Measurements from ENCODE around the gene XYLT1.

The XYLT1 gene

DNA sequence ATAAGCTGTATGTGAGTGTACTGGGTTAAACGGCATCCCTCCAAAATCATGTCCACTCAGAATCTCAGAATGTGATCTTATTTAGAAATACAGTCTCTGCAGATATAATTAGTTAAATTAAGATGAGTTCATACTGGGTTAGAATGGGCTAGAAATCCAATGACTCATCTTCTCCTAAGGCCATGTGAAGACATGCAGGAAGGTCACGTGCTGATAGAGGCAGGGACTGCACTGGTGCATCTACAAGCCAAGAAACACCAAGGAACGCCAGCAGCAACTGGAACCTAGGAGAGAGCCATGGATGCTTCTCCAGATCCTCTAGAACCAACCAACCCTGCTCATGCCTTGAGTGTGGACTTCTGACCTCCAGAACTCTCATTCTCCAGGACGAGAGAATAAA lies 241.0 kb downstream of the XYLT1 start:
- ChIA-PET CTCF (no interaction called here), POLR2A (no interaction called here)
- TF ChIP-seq BHLHE40 (IDR thresholded peaks at IDR 0.05; ENCODE audit: borderline replicate concordance) (no peak), FOXA1 (IDR thresholded peaks at IDR 0.05) (no peak), L3MBTL2 (conservative IDR thresholded peaks at IDR 0.05) (no peak), TARDBP (IDR thresholded peaks at IDR 0.05) (no peak), CTBP1 (IDR thresholded peaks at IDR 0.05; ENCODE audit: borderline replicate concordance) (no peak), SP1 (IDR thresholded peaks at IDR 0.05) (no peak), ELF4 (IDR thresholded peaks at IDR 0.05) (no peak)
- TF ChIP-seq, protein P1, sequence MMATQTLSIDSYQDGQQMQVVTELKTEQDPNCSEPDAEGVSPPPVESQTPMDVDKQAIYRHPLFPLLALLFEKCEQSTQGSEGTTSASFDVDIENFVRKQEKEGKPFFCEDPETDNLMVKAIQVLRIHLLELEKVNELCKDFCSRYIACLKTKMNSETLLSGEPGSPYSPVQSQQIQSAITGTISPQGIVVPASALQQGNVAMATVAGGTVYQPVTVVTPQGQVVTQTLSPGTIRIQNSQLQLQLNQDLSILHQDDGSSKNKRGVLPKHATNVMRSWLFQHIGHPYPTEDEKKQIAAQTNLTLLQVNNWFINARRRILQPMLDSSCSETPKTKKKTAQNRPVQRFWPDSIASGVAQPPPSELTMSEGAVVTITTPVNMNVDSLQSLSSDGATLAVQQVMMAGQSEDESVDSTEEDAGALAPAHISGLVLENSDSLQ (IDR thresholded peaks at IDR 0.05): no peak
- DNase-seq (ENCODE audit: extremely low spot score): no peak

DNA sequence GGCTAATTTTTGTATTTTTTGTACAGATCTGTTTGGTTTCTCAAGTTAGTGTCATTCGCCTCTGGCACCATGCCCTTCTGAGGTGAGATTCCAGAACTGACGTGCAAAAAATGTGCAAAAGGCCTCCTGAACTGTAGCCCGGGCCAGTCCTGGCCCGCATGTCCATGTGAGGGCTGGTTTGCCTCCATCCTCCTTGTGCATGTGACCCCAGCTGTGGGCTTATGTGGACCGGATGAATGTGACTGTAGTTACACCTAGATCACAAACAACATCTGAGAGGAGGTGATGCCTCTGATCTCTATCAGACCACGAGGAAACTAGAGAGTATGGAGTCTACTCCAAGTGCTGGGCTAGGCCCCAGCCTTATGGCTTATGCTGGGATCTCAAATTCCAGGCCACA lies 241.6 kb downstream of the XYLT1 start:
- no peak for DNase-seq (ENCODE audit: extremely low spot score)
- TF ChIP-seq SUZ12 (IDR thresholded peaks at IDR 0.05): no peak
- no peak for TF ChIP-seq FOXA1 (IDR thresholded peaks at IDR 0.05)
- no peak for TF ChIP-seq ARNT (IDR thresholded peaks at IDR 0.05)
- ChIA-PET CTCF (no interaction called here), POLR2A (no interaction called here)

DNA sequence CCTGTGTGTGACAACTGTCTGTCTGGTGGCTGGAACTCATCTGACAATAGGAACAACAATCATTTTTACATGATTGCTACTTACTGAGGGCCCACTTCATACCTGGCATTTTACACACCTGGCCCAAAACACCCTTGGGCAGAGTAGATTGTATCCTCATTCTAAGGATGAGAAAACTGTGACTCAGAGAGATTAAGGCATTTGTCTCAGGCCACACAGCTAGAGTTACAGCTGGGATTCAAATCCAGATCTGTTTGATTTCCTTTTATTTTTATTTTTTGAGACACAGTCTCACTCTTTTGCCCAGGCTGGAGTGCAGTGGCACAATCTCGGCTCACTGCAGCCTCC lies 242.1 kb downstream of the XYLT1 start:
- POLR2A ChIA-PET: no interaction called here
- DNase-seq (ENCODE audit: extremely low spot score): no peak
- CTCF ChIA-PET: no interaction called here
- no peak for TF ChIP-seq L3MBTL2 (conservative IDR thresholded peaks at IDR 0.05)
- no peak for TF ChIP-seq ZNF384 (IDR thresholded peaks at IDR 0.05)
- no peak for TF ChIP-seq TARDBP (IDR thresholded peaks at IDR 0.05)
- TF ChIP-seq SUZ12 (IDR thresholded peaks at IDR 0.05): no peak
- TF ChIP-seq SP1 (IDR thresholded peaks at IDR 0.05): no peak
- no peak for TF ChIP-seq ARNT (IDR thresholded peaks at IDR 0.05)
- TF ChIP-seq NFRKB (IDR thresholded peaks at IDR 0.05): no peak
- TF ChIP-seq HDGF (IDR thresholded peaks at IDR 0.05; ENCODE audit: borderline replicate concordance): no peak
- TF ChIP-seq, protein P1 (IDR thresholded peaks at IDR 0.05): no peak
- no peak for TF ChIP-seq LEF1 (IDR thresholded peaks at IDR 0.05; ENCODE audit: borderline replicate concordance)
- TF ChIP-seq FOXA1 (IDR thresholded peaks at IDR 0.05): no peak

DNA sequence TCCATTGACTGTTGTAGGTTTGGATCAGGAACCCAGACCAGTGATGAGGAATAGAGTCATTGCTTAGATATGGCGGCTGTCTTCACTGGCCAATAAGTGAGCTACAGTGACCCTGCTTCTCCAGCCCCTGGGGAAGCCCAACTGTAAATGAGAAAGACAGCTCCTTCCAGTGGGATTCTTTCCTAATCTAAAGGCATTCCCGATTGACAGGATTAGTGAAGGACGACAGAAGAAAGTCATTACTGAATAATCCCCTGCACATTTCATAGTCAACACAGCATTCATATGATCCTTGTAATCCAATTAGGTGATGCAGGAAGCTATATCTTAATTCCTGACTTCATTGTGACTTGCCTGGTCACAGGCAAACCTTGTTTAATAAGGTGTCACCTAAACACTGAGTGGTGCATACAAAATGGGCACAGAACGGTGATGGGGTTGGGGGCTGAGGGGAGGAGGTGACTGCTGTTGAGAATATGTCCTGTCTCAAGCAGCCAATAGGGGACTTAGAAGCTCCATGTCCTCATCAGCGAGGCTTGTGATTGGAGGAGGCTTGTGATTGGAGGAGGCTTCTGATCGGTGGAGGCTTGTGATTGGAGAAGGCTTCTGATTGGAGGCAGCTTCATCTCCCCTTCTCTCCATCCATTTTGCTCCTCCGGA lies 242.6 kb downstream of the XYLT1 start:
- no peak for DNase-seq (ENCODE audit: extremely low spot score)
- ChIA-PET POLR2A (no interaction called here), CTCF (no interaction called here)
- no peak for TF ChIP-seq FOXA1 (IDR thresholded peaks at IDR 0.05)

DNA sequence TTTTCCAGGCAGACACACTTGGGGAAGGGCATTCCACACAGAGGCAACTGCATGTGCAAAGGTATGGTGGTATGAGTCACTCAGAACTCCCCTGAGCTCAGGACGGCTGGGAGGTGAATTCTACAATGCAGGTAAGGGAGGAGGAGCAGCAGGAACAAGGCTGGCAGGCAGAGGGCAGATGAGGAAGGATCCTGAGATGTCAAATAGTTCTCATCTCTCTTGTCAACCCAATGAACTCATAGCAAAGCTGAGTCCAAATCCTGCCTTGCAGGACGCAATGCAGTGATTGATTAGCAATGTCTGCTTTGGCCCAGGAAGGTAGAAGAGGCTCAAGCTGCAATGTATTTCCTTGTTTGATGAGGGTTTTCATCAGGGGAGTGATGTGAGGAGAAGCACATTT lies 243.5 kb downstream of the XYLT1 start:
- DNase-seq (ENCODE audit: extremely low spot score): no peak
- ChIA-PET CTCF (no interaction called here), POLR2A (no interaction called here)
- no peak for TF ChIP-seq ZNF384 (IDR thresholded peaks at IDR 0.05)
- TF ChIP-seq SUZ12 (IDR thresholded peaks at IDR 0.05): no peak
- no peak for TF ChIP-seq NFRKB (IDR thresholded peaks at IDR 0.05)
- TF ChIP-seq BHLHE40 (IDR thresholded peaks at IDR 0.05; ENCODE audit: borderline replicate concordance): no peak
- no peak for TF ChIP-seq FOXA1 (IDR thresholded peaks at IDR 0.05)
- TF ChIP-seq CTBP1 (IDR thresholded peaks at IDR 0.05; ENCODE audit: borderline replicate concordance): no peak
- TF ChIP-seq, protein P1 (IDR thresholded peaks at IDR 0.05): no peak
- TF ChIP-seq L3MBTL2 (conservative IDR thresholded peaks at IDR 0.05): no peak
- no peak for TF ChIP-seq ELF4 (IDR thresholded peaks at IDR 0.05)
- TF ChIP-seq TARDBP (IDR thresholded peaks at IDR 0.05): no peak
- no peak for TF ChIP-seq SP1 (IDR thresholded peaks at IDR 0.05)
- no peak for TF ChIP-seq FOXK2 (IDR thresholded peaks at IDR 0.05)
- no peak for TF ChIP-seq FOXM1 (IDR thresholded peaks at IDR 0.05; ENCODE audit: borderline replicate concordance)
- TF ChIP-seq LEF1 (IDR thresholded peaks at IDR 0.05; ENCODE audit: borderline replicate concordance): no peak
- TF ChIP-seq HDGF (IDR thresholded peaks at IDR 0.05; ENCODE audit: borderline replicate concordance): no peak
- TF ChIP-seq ARNT (IDR thresholded peaks at IDR 0.05): no peak

DNA sequence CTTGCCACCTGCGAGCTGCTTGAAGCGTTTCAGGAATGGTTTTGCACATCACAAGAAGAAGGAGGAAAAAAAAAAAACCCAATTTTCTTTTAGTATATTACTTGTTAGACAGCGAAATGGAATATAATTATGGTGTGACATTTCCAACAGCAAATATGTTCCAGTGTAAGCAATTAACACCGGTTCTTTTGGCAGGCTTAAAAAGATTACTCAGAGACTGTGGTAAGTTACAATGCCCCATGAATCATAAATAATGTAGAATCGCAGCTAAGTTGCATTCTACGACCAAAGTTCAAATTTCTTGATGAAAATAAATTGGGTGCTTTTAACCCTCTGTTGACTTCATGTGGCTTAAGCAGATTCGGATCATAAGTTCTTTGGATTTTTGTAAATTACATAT lies 245.2 kb downstream of the XYLT1 start:
- ChIA-PET CTCF (no interaction called here), POLR2A (no interaction called here)
- DNase-seq (ENCODE audit: extremely low spot score): no peak
- TF ChIP-seq HDGF (IDR thresholded peaks at IDR 0.05; ENCODE audit: borderline replicate concordance): no peak
- TF ChIP-seq, protein P1 (IDR thresholded peaks at IDR 0.05): no peak
- no peak for TF ChIP-seq TARDBP (IDR thresholded peaks at IDR 0.05)
- no peak for TF ChIP-seq ELF4 (IDR thresholded peaks at IDR 0.05)
- no peak for TF ChIP-seq FOXA1 (IDR thresholded peaks at IDR 0.05)
- TF ChIP-seq LEF1 (IDR thresholded peaks at IDR 0.05; ENCODE audit: borderline replicate concordance): no peak
- no peak for TF ChIP-seq L3MBTL2 (conservative IDR thresholded peaks at IDR 0.05)

DNA sequence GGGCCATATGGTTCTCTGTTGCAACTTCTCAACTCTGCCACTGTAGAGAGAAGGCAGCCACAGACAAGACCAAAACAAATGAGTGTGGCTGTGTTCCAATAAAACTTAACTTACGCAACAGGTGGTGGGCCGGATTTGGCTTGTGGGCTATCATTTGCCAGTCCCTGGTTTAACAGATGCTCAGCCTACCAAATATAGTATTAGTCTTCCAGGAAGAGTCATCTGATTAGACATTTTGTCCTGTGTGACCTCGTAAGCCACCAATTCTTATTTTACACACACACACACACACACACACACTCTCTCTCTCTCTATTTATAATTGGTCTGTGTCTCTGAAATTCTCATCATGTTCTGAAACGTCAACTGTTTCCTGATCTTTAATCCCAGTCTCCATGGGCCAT lies 245.9 kb downstream of the XYLT1 start:
- POLR2A ChIA-PET: no interaction called here
- TF ChIP-seq L3MBTL2 (conservative IDR thresholded peaks at IDR 0.05) (no peak), HDGF (IDR thresholded peaks at IDR 0.05; ENCODE audit: borderline replicate concordance) (no peak), CTBP1 (IDR thresholded peaks at IDR 0.05; ENCODE audit: borderline replicate concordance) (no peak), BHLHE40 (IDR thresholded peaks at IDR 0.05; ENCODE audit: borderline replicate concordance) (no peak), SUZ12 (IDR thresholded peaks at IDR 0.05) (no peak), FOXM1 (IDR thresholded peaks at IDR 0.05; ENCODE audit: borderline replicate concordance) (no peak)
- CTCF ChIA-PET: no interaction called here
- DNase-seq (ENCODE audit: extremely low spot score): no peak
